MCF 10A (cell line): ENCODE results near the gene HES5. TPM values are rescaled to one million over a fixed set of nuclear protein-coding genes. Genes with fewer than 3 reads are reported as not detected.

Source experiments
- BruUV-seq: library from RNA; stranded (reverse); fragments of 400-500 nt; replicated peaks from 2 replicates; lab custom pipeline; 2021; lab: Mats Ljungman, UMichigan
- CTCF ChIA-PET: fragments of 300-600 bp; sonication (Branson Sonifier 250); formaldehyde crosslinking; extraction: SDS; loops from one replicate; lab custom pipeline; 2021; ENCODE audit warnings: antibody characterized with exemption, inconsistent platforms; lab: Yijun Ruan, JAX
- POLR2A ChIA-PET: fragments of 300-600, 350-650 bp; sonication (Branson Sonifier 250); formaldehyde crosslinking; extraction: SDS; loops from one replicate; lab custom pipeline; 2020; ENCODE audit warnings: antibody characterized with exemption, inconsistent platforms; lab: Yijun Ruan, JAX
- DNase-seq: peaks from one replicate; pipeline ENCODE4 v3.0.0-alpha.2; 2018; ENCODE audit not compliant: unreplicated experiment
- H3K27ac Mint-ChIP-seq: one replicate; pipeline ENCODE4 v1.8.0; 2022; ENCODE audit warnings: mild to moderate bottlenecking, low read depth, mixed read lengths; ENCODE audit not compliant: unreplicated experiment
- H3K27me3 Mint-ChIP-seq: one replicate; pipeline ENCODE4 v1.8.0; 2022; ENCODE audit warnings: mixed read lengths; ENCODE audit not compliant: insufficient read depth, unreplicated experiment
- H3K36me3 Mint-ChIP-seq: one replicate; pipeline ENCODE4 v1.8.0; 2022; ENCODE audit warnings: mild to moderate bottlenecking, moderate library complexity, mixed read lengths; ENCODE audit not compliant: insufficient read depth, unreplicated experiment
- H3K4me1 Mint-ChIP-seq: one replicate; pipeline ENCODE4 v1.8.0; 2022; ENCODE audit warnings: mixed read lengths; ENCODE audit not compliant: insufficient read depth, unreplicated experiment
- H3K4me3 Mint-ChIP-seq: one replicate; pipeline ENCODE4 v1.8.0; 2022; ENCODE audit warnings: mild to moderate bottlenecking, moderate library complexity, mixed read lengths; ENCODE audit not compliant: unreplicated experiment
- H3K9me3 Mint-ChIP-seq: one replicate; pipeline ENCODE4 v1.8.0; 2022; ENCODE audit warnings: mixed read lengths; ENCODE audit not compliant: unreplicated experiment
- CTCF ChIP-seq: fragments of 200-600 bp; IDR thresholded peaks from one replicate; pipeline ENCODE4 v1.8.0; 2022; ENCODE audit warnings: antibody characterized with exemption, mild to moderate bottlenecking; ENCODE audit not compliant: unreplicated experiment
- intact Hi-C: fragments of 100-400 bp; cut with micrococcal nuclease; formaldehyde crosslinking; loops from 2 replicates; pipeline ENCODE4 v1.14.1; 2022
- total RNA-seq: library from RNA; stranded (reverse); gene quantifications from 2 replicates; pipeline ENCODE4 v1.2.3, GENCODE V29; 2022

The HES5 gene
- total RNA-seq, 1 experiment from 2014 or later = not detected

- CTCF ChIA-PET = interaction anchor here (0.6 kb wide), 1 partner anchor 31 kb away, joined by 3 read pairs; no protein-coding TSS in a partner anchor
- Mint-ChIP-seq H3K27ac (no peak overlapping the region), H3K9me3 (no peaks in the 10 kb centered on the region), H3K4me1 (peaks cover 7% of the 10 kb centered on the region), H3K4me3 (no peak overlapping the region), H3K36me3 (no peaks in the 10 kb centered on the region), H3K27me3 (no peaks in the 10 kb centered on the region)
- intact Hi-C loops = no loop called here
- DNase-seq = no peak
- POLR2A ChIA-PET = interaction anchor here (0.5 kb wide), 1 partner anchor 916 kb away, joined by 3 read pairs; no protein-coding TSS in a partner anchor
- no TSS peak for BruUV-seq
- TF ChIP-seq CTCF = no peak
Measured at GRCh38 chr1:2557482-2558400, 27.7 kb upstream of the HES5 start.

GRCh38 chr1:2556678-2557481 is 26.8 kb upstream of the HES5 start:
- Mint-ChIP-seq H3K4me3 (peak overlapping the region; percentile 75), H3K27ac (peak overlapping the region; percentile 80), H3K36me3 (no peaks in the 10 kb centered on the region), H3K9me3 (no peaks in the 10 kb centered on the region), H3K27me3 (no peaks in the 10 kb centered on the region), H3K4me1 (peaks cover 7% of the 10 kb centered on the region)
- intact Hi-C loops = no loop called here
- BruUV-seq = no TSS peak
- DNase-seq = no peak
- POLR2A ChIA-PET = interaction anchor here (0.8 kb wide), 1 partner anchor 328 kb away, joined by 3 read pairs; no protein-coding TSS in a partner anchor
- CTCF ChIA-PET = interaction anchor here (1.0 to 1.3 kb wide), 2 partner anchors 10 to 867 kb away, joined by 3 to 4 read pairs; no protein-coding TSS in a partner anchor
- TF ChIP-seq CTCF = no peak

- CTCF ChIA-PET = interaction anchor here (1.0 to 1.3 kb wide), 2 partner anchors 9 to 868 kb away, joined by 3 to 4 read pairs; no protein-coding TSS in a partner anchor
- intact Hi-C loops = no loop called here
- DNase-seq = peak; percentile 34
- H3K4me1 Mint-ChIP-seq = peaks cover 7% of the 10 kb centered on the region
- TF ChIP-seq CTCF = no peak
- H3K9me3 Mint-ChIP-seq = no peaks in the 10 kb centered on the region
- peak within 1 kb of the TSS; percentile 75 for H3K4me3 Mint-ChIP-seq
- POLR2A ChIA-PET = interaction anchor here (0.8 kb wide), 1 partner anchor 327 kb away, joined by 3 read pairs; no protein-coding TSS in a partner anchor
- no peaks in the 10 kb centered on the region for H3K27me3 Mint-ChIP-seq
- H3K27ac Mint-ChIP-seq = peak within 1 kb of the TSS; percentile 80
- H3K36me3 Mint-ChIP-seq = no peaks in the 10 kb centered on the region
- no TSS peak for BruUV-seq
Measured at GRCh38 chr1:2556277-2556677, 26.2 kb upstream of the HES5 start, which contains the start of gene TNFRSF14. TNFRSF14 (plus strand) TSS chr1:2556371; CDS start chr1:2556665, 294 bp downstream.
